ENCODE measurements around the gene SMG6.

SMG6 gene

GRCh38 chr17:2030779-2031163, 272.8 kb downstream of the SMG6 start:
- peaks cover 2% of the 10 kb centered on the region for H3K4me1 ChIP-seq (ENCODE audit: control insufficient read depth, insufficient read depth, low read length)
- peak overlapping the region; percentile 99 for H3K4me3 ChIP-seq (ENCODE audit: low read depth, low read length)
- H3K27me3 ChIP-seq (ENCODE audit: control insufficient read depth, insufficient read depth, low read length), result peaks cover 38% of the 10 kb centered on the region
- H3K9me3 ChIP-seq (ENCODE audit: control insufficient read depth, insufficient read depth, low read length), result no peaks in the 10 kb centered on the region
- no peak overlapping the region for H3K9ac ChIP-seq (ENCODE audit: low read depth, low read length)
- H3K36me3 ChIP-seq (ENCODE audit: control insufficient read depth, insufficient read depth, low read length), result peaks cover 4% of the 10 kb centered on the region

DNA sequence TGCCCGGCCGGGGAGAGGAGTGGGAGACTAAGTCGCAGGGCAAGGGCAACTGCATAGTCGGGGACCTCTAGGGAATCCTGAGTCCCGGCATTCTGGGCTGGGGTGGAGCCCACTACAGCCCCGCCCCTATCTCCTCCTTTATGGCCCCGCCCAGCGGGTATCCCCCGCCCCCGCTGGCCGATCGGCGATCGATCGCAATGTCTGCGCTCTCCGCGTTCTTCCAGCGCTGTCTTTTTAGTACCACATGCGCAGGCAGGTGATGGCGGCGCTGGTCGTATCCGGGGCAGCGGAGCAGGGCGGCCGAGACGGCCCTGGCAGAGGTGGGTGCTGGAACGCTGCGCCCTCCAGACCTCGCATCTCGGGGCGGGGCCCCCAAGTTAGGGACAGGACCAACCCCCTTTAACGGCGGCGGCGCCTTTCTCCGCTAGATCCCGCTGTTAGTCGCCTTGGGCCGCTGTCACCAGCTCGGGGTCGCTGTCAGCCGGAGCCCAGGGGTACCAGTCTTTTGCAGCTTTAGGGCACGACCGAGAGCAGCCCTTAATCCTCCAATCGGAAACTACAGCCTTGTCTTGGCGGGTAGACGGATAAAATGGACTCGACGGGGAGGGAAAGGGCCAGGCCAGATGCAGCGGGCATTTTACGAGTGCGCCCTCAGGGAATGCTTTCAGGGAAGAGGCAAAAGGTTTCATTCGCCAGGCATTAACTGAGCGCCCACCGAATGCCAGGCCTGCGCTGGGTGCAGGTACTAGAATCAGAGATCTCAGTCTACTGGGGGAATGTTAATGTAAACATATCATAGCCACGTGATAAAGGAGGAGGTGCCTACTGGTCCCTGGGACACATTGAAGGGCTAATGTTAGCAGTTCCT, 273.4 kb downstream of the SMG6 start, which contains the start of gene DPH1:
TSS of gene DPH1 (plus strand) at position 243 of the 868 bp plus-strand sequence. CDS start at position 260, 17 bp downstream.
- Histone ChIP-seq H3K4me1 (ENCODE audit: control insufficient read depth, insufficient read depth, low read length) (peaks cover 2% of the 10 kb centered on the region), H3K36me3 (ENCODE audit: control insufficient read depth, insufficient read depth, low read length) (peaks cover 4% of the 10 kb centered on the region), H3K9ac (ENCODE audit: low read depth, low read length) (peak within 1 kb of the TSS; percentile 24), H3K27me3 (ENCODE audit: control insufficient read depth, insufficient read depth, low read length) (peaks cover 44% of the 10 kb centered on the region), H3K9me3 (ENCODE audit: control insufficient read depth, insufficient read depth, low read length) (no peaks in the 10 kb centered on the region), H3K4me3 (ENCODE audit: low read depth, low read length) (peak within 1 kb of the TSS; percentile 99)

DNA sequence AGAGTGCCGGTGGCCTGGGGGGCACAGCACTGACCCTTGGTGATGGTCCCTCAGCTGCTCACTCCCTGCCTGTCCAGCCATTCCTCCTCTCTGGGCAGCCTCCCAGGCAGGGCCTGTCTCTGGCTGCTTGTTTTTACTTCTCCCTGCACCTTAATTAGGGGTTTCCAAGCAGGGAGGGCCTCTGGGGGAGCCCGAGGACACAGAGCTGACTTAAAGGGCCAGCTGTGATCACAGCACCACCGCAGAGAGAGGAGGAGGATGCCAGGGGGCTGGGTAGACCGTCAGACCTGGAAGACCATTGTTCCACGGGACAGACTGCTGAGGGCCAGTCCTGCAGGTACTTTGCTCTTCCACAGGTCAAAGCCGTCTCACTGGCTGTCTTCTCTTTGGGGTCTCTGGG, 274.8 kb downstream of the SMG6 start:
- peaks cover 2% of the 10 kb centered on the region for H3K4me1 ChIP-seq (ENCODE audit: control insufficient read depth, insufficient read depth, low read length)
- H3K27me3 ChIP-seq (ENCODE audit: control insufficient read depth, insufficient read depth, low read length), result peaks cover 58% of the 10 kb centered on the region
- H3K4me3 ChIP-seq (ENCODE audit: low read depth, low read length), result no peak overlapping the region
- no peak overlapping the region for H3K9ac ChIP-seq (ENCODE audit: low read depth, low read length)
- no peaks in the 10 kb centered on the region for H3K9me3 ChIP-seq (ENCODE audit: control insufficient read depth, insufficient read depth, low read length)
- H3K36me3 ChIP-seq (ENCODE audit: control insufficient read depth, insufficient read depth, low read length), result peaks cover 3% of the 10 kb centered on the region

GRCh38 chr17:2028234-2028614, 275.4 kb downstream of the SMG6 start:
- no peak overlapping the region for H3K4me3 ChIP-seq (ENCODE audit: low read depth, low read length)
- H3K36me3 ChIP-seq (ENCODE audit: control insufficient read depth, insufficient read depth, low read length), result no peaks in the 10 kb centered on the region
- H3K27me3 ChIP-seq (ENCODE audit: control insufficient read depth, insufficient read depth, low read length), result peaks cover 61% of the 10 kb centered on the region
- H3K9ac ChIP-seq (ENCODE audit: low read depth, low read length), result no peak overlapping the region
- H3K4me1 ChIP-seq (ENCODE audit: control insufficient read depth, insufficient read depth, low read length), result peaks cover 4% of the 10 kb centered on the region
- H3K9me3 ChIP-seq (ENCODE audit: control insufficient read depth, insufficient read depth, low read length), result no peaks in the 10 kb centered on the region

DNA sequence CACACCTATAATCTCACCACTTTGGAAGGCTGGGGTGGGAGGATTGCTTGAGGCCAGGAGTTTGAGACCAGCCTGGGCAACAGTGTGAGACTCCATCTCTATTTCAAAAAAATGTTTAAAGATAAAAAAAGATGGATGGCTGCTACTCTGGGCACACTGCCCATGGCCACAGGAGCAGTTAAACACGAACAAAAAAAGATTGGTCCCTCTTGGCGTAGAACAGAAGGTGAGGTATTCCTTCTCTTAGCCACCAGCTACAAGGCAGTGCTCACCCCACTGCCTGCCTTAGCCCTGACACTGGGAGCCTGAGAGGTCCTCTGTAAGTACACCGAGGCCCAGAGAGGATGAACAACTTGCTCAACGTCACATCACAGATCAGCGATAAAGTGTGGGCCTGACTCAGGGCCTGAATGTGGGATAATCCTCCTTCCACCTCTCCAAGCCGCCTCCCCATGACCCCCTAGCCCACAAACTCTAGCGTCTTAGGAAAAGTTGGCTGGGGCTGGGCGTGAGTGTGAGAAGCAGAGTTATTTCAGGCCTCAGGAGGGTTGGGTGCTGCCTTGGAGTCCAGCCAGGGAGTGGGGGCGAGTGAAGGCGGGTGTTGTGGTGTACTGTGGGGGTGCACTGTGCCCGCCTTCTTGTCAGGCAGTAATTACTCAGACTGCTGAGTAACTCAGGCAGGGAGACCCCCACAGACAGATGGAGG, 275.9 kb downstream of the SMG6 start:
- peaks cover 6% of the 10 kb centered on the region for H3K4me1 ChIP-seq (ENCODE audit: control insufficient read depth, insufficient read depth, low read length)
- no peak overlapping the region for H3K9ac ChIP-seq (ENCODE audit: low read depth, low read length)
- peaks cover 66% of the 10 kb centered on the region for H3K27me3 ChIP-seq (ENCODE audit: control insufficient read depth, insufficient read depth, low read length)
- H3K4me3 ChIP-seq (ENCODE audit: low read depth, low read length), result no peak overlapping the region
- no peaks in the 10 kb centered on the region for H3K36me3 ChIP-seq (ENCODE audit: control insufficient read depth, insufficient read depth, low read length)
- H3K9me3 ChIP-seq (ENCODE audit: control insufficient read depth, insufficient read depth, low read length), result no peaks in the 10 kb centered on the region

GRCh38 chr17:2025622-2026309, 277.8 kb downstream of the SMG6 start:
- Histone ChIP-seq H3K9me3 (ENCODE audit: control insufficient read depth, insufficient read depth, low read length) (no peaks in the 10 kb centered on the region), H3K4me1 (ENCODE audit: control insufficient read depth, insufficient read depth, low read length) (peaks cover 4% of the 10 kb centered on the region), H3K4me3 (ENCODE audit: low read depth, low read length) (peak overlapping the region; percentile 43), H3K9ac (ENCODE audit: low read depth, low read length) (no peak overlapping the region), H3K36me3 (ENCODE audit: control insufficient read depth, insufficient read depth, low read length) (no peaks in the 10 kb centered on the region), H3K27me3 (ENCODE audit: control insufficient read depth, insufficient read depth, low read length) (peaks cover 78% of the 10 kb centered on the region)

DNA sequence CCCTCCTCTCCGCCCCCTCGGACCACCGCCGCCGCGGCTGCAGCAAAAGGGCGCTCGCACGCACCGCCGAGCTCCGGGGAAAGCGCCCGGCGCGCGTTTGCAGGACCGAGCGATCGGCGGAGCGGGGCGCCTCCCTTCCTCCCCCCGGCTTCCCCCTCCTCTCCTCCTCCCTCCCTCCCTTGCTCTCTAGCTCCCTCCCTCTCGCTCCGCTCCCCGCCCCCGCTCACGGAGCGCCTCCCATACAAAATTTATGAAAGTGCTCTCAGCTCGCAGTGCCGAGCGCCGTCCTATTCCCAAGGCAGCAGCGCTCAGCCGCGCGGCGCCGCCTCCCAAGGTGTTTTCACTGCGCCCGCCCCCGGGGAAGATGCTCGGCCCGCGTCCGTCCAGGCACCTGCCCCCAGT, 278.4 kb downstream of the SMG6 start, which contains the start of gene RTN4RL1:
TSS of gene RTN4RL1 (minus strand) at position 115 of the 402 bp plus-strand sequence. CDS start 469 bp downstream, outside the sequence.
- Histone ChIP-seq H3K9ac (ENCODE audit: low read depth, low read length) (no peak within 1 kb of the TSS), H3K4me3 (ENCODE audit: low read depth, low read length) (peak within 1 kb of the TSS; percentile 43), H3K27me3 (ENCODE audit: control insufficient read depth, insufficient read depth, low read length) (peaks cover 83% of the 10 kb centered on the region), H3K4me1 (ENCODE audit: control insufficient read depth, insufficient read depth, low read length) (peaks cover 4% of the 10 kb centered on the region), H3K9me3 (ENCODE audit: control insufficient read depth, insufficient read depth, low read length) (no peaks in the 10 kb centered on the region), H3K36me3 (ENCODE audit: control insufficient read depth, insufficient read depth, low read length) (no peaks in the 10 kb centered on the region)

- Histone ChIP-seq H3K4me1 (ENCODE audit: control insufficient read depth, insufficient read depth, low read length) (peaks cover 4% of the 10 kb centered on the region), H3K9me3 (ENCODE audit: control insufficient read depth, insufficient read depth, low read length) (no peaks in the 10 kb centered on the region), H3K36me3 (ENCODE audit: control insufficient read depth, insufficient read depth, low read length) (no peaks in the 10 kb centered on the region), H3K9ac (ENCODE audit: low read depth, low read length) (no peak overlapping the region), H3K4me3 (ENCODE audit: low read depth, low read length) (peak overlapping the region; percentile 43), H3K27me3 (ENCODE audit: control insufficient read depth, insufficient read depth, low read length) (peaks cover 88% of the 10 kb centered on the region)
Measured at GRCh38 chr17:2024572-2025219, 278.9 kb downstream of the SMG6 start.

GRCh38 chr17:2023692-2024571, 279.7 kb downstream of the SMG6 start:
- H3K9ac ChIP-seq (ENCODE audit: low read depth, low read length), result no peak overlapping the region
- H3K9me3 ChIP-seq (ENCODE audit: control insufficient read depth, insufficient read depth, low read length), result no peaks in the 10 kb centered on the region
- peak overlapping the region; percentile 43 for H3K4me3 ChIP-seq (ENCODE audit: low read depth, low read length)
- peaks cover 4% of the 10 kb centered on the region for H3K4me1 ChIP-seq (ENCODE audit: control insufficient read depth, insufficient read depth, low read length)
- H3K27me3 ChIP-seq (ENCODE audit: control insufficient read depth, insufficient read depth, low read length), result peaks cover 88% of the 10 kb centered on the region
- H3K36me3 ChIP-seq (ENCODE audit: control insufficient read depth, insufficient read depth, low read length), result no peaks in the 10 kb centered on the region

DNA sequence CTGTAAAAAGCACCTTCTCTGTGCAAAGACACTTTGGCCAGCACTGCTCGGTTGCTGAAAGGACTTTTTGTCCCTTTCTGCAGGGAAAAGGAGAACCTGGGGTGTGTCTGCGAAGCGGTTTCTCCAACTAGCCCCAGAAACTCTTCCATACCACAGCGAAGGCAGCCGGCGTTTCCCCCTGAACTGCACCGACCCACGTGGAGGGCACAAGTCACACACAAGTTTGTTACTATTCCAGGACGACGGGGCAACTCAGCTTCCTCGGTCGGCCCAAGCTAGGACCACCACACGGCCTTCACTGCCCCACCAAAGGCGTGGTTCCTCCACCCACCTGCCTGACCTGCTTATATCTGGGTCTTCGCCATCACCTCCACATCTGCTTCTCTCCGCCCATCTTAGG, 280.3 kb downstream of the SMG6 start:
- H3K9me3 ChIP-seq (ENCODE audit: control insufficient read depth, insufficient read depth, low read length), result no peaks in the 10 kb centered on the region
- H3K4me3 ChIP-seq (ENCODE audit: low read depth, low read length), result no peak overlapping the region
- H3K9ac ChIP-seq (ENCODE audit: low read depth, low read length), result no peak overlapping the region
- no peaks in the 10 kb centered on the region for H3K36me3 ChIP-seq (ENCODE audit: control insufficient read depth, insufficient read depth, low read length)
- peaks cover 4% of the 10 kb centered on the region for H3K4me1 ChIP-seq (ENCODE audit: control insufficient read depth, insufficient read depth, low read length)
- H3K27me3 ChIP-seq (ENCODE audit: control insufficient read depth, insufficient read depth, low read length), result peaks cover 88% of the 10 kb centered on the region

All from iPS-15b (cell line).